ENCODE data around the gene SV2B.
A peak's percentile ranks its signal among the peaks of the same experiment; 100 is the strongest.

The SV2B gene

GRCh38 chr15:91271565-91272153 lies 171.6 kb downstream of the SV2B start:
- DNase-seq (ENCODE audit: low spot score) = peak; percentile 68

- no peak for DNase-seq (ENCODE audit: low spot score)
Observed at GRCh38 chr15:91275844-91276243, 175.8 kb downstream of the SV2B start.

GRCh38 chr15:91278951-91279350 lies 178.9 kb downstream of the SV2B start:
- DNase-seq (ENCODE audit: low spot score) = no peak

GRCh38 chr15:91279486-91279885 lies 179.4 kb downstream of the SV2B start:
- no peak for DNase-seq (ENCODE audit: low spot score)

- DNase-seq (ENCODE audit: low spot score) = no peak
Observed at GRCh38 chr15:91281947-91282346, 181.9 kb downstream of the SV2B start.

GRCh38 chr15:91282486-91282885 lies 182.4 kb downstream of the SV2B start:
- DNase-seq (ENCODE audit: low spot score) = no peak

- DNase-seq (ENCODE audit: low spot score) = no peak
Observed at GRCh38 chr15:91283155-91283554, 183.1 kb downstream of the SV2B start.

- no peak for DNase-seq (ENCODE audit: low spot score)
Observed at GRCh38 chr15:91284758-91285466, 184.9 kb downstream of the SV2B start.

GRCh38 chr15:91289324-91289723 lies 189.3 kb downstream of the SV2B start:
- no peak for DNase-seq (ENCODE audit: low spot score)

- no peak for DNase-seq (ENCODE audit: low spot score)
Observed at GRCh38 chr15:91290553-91290952, 190.5 kb downstream of the SV2B start.

- DNase-seq (ENCODE audit: low spot score) = no peak
Observed at GRCh38 chr15:91291673-91292072, 191.6 kb downstream of the SV2B start.

- no peak for DNase-seq (ENCODE audit: low spot score)
Observed at GRCh38 chr15:91294344-91294743, 194.3 kb downstream of the SV2B start.

- no peak for DNase-seq (ENCODE audit: low spot score)
Observed at GRCh38 chr15:91294795-91295194, 194.7 kb downstream of the SV2B start.

GRCh38 chr15:91298101-91298500 lies 198.0 kb downstream of the SV2B start:
- no peak for DNase-seq (ENCODE audit: low spot score)

GRCh38 chr15:91302588-91303439 lies 202.8 kb downstream of the SV2B start:
- DNase-seq (ENCODE audit: low spot score) = peak; percentile 73

- DNase-seq (ENCODE audit: low spot score) = no peak
Observed at GRCh38 chr15:91304210-91304609, 204.2 kb downstream of the SV2B start.

- no peak for DNase-seq (ENCODE audit: low spot score)
Observed at GRCh38 chr15:91304786-91305185, 204.7 kb downstream of the SV2B start.

- no peak for DNase-seq (ENCODE audit: low spot score)
Observed at GRCh38 chr15:91306144-91306543, 206.1 kb downstream of the SV2B start.

GRCh38 chr15:91307601-91308000 lies 207.5 kb downstream of the SV2B start:
- no peak for DNase-seq (ENCODE audit: low spot score)

GRCh38 chr15:91308199-91308598 lies 208.1 kb downstream of the SV2B start:
- DNase-seq (ENCODE audit: low spot score) = peak; percentile 23

- DNase-seq (ENCODE audit: low spot score) = no peak
Observed at GRCh38 chr15:91308855-91309254, 208.8 kb downstream of the SV2B start.

GRCh38 chr15:91311986-91312385 lies 211.9 kb downstream of the SV2B start:
- peak; percentile 37 for DNase-seq (ENCODE audit: low spot score)

GRCh38 chr15:91316126-91316525 lies 216.1 kb downstream of the SV2B start:
- DNase-seq (ENCODE audit: low spot score) = peak; percentile 54

All from CD4-positive, alpha-beta T cell treated with Interleukin-15 for 4 hours (primary cell).